Right forelimb (tissue), 1 donor: ENCODE data around the gene PLPP4.
"Not testable (repeated sequence)": the region's sequence is repeated elsewhere in the genome, so short reads cannot be mapped to it uniquely, and the experiment has no call there.

Source experiments
- DNase-seq: peaks from one replicate; pipeline ENCODE4 v3.0.0-alpha.2; 2018

The PLPP4 gene

DNA sequence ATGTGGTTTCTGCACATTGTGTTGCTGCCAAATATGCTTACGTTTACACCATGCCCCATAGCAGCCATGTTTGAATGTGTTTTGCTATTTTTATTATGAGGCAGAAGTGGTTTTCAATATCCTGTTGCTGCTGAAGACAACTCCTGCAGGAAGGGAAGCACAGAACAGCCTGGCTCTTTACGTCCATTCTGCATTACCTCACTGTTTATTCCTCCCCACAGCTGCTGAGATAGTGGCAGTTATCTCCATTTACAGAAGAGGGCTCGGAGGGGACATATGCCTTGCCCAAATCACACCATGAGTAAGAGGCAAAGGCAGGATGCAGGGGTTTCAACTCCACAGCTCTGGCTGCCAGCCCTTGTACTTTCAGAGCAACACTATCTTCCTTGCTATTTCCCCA lies 35.3 kb downstream of the PLPP4 start:
- DNase-seq = no peak

DNA sequence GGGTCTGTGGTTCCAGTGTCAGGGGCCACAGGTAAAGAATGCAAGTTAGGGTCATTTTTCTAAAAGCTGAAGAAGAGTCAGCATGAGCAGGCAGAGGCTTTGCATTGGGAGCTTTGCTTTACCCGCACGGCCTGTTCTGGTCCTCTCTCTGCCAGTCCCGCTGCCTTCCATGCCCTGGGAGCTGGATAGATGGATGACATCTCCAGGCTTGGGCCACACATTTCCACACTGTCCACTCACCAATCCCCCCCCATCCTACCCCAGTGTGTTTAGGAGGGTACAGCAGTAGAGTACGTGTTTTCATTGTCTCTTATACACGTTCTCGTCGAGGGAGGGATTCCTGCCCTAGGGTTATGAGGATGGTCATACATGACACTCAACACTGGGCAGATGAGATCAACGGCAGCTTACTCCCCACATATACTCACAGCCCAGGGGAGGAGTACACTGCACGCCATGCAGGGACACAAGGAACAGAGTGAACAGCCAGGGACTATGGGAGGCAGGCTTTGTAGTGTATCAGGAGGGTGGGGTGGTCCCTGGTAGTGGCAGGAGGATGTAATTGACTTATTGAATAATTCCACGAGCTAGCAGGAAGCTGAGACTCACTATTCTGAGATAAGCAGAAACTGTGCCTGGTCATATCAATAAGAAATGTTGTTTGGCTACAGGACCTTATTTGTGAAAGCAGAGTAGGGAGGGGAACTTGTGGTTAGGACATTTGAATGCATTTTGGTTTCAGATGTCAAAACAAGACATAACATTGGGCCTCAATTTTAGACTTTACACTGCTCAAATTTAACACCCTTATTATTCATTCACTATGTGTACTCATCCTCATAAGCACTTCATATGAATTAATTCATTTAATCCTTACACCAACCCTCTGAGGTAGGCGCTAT lies 36.6 kb downstream of the PLPP4 start:
- DNase-seq = no peak

DNA sequence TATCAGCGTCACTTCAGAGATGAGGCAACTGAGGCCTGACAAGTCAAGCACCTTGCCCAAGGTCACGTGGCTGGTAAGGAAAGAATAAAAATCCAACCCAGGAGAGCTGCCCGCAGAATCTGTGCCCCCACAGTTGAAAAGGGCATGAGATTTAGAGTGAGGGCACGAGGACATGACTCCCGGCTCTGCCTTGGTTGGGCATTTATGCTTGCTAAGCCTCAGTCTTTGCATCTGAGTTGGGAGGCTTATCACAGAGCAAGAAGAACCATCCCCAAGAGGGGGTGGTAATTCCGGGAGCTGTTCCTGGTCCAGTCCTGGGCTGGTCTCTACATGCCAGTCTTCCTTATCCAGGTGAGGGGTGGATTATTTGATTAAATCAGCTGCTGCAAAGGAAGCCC lies 37.3 kb downstream of the PLPP4 start:
- no peak for DNase-seq

DNA sequence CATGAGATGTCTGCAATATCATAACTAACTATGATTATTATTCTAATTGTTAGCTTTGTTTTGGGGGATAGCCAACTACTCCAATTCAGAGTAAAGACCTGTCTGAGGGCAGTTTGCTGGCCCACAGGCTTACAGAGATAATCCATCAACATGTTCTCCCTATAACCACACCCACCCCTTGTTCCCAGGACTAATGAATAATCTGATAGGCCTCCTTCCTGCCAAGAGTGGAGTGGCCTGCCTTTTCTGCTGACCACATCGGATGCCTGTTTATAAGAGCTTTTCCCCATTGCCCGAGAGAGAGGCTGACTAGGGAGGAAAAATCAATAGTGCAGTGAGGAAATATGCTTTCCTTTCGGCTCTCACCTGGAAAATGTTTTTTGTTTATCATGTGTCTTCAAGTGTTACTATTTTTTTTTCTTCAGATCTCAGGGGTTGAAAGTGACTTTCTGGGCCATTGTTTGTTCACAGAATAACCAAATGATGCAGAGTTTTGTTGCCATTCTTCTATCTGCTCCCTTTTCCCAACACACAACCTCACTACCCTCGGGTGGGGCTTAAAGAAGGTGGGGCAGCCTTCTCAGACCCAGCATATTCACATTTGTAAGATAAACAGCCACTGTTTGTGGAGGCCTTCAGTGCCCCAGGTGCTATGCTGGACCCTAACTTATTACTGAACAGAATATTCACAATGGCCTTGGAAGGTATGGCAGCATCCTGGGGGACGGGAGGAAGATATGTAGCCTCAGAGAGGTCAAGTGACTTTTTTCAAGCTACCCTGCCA lies 38.4 kb downstream of the PLPP4 start:
- no peak for DNase-seq

DNA sequence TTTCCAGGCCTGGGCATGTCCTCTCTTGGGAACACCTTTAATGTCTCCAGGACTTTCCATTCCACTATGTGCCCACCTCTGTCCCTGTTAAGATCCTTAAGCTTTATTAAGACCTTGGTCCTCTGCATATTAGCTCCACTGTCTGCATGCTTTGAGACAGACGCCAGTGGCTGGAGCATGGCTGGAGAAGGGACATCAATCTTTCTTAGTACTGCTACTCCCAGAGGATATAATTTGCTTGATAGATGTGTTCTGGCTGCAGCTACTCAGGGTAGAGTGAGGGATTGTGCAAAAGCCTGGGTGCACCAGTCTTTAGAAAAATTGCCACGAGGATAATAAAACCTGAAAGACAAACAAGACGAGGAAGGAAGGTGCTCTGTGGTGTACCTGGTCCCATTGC lies 42.9 kb downstream of the PLPP4 start:
- no peak for DNase-seq

DNA sequence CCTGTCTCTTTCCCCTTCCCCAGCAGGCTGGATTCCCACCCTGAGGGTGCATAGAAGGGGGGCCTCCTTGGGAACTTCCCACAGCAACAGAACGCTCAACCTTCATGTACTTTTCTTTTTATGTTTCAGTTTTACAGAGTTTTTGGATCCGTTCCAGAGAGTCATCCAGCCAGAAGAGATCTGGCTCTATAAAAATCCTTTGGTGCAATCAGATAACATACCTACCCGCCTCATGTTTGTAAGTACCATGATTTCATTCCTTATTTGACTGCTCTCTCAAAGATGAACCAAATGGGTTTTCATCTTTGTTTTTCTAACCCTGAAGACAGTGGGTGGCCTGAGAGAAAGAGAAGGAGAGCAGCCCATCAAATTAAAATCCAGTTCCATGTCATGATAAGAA lies 46.7 kb downstream of the PLPP4 start:
- DNase-seq = no peak

DNA sequence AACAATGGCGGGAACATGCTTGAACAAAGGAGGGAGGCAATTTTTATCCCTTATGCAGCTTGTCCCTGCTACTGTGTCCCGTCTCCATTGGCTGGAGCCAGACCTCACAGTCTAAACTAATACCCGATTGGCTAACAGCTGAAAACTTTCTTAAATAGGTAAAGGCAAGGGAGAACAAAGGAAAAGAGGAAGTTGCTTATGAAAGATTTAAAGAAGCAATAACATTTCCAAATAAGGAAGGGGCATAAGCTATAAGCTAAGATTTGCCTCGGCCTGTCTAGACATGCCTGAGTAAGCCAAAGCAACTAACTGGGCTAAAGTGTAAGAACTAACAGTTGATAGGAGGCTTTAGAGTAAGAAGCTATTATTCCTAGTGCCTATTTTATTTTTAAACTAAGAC lies 47.2 kb downstream of the PLPP4 start:
- DNase-seq = not testable (repeated sequence)

DNA sequence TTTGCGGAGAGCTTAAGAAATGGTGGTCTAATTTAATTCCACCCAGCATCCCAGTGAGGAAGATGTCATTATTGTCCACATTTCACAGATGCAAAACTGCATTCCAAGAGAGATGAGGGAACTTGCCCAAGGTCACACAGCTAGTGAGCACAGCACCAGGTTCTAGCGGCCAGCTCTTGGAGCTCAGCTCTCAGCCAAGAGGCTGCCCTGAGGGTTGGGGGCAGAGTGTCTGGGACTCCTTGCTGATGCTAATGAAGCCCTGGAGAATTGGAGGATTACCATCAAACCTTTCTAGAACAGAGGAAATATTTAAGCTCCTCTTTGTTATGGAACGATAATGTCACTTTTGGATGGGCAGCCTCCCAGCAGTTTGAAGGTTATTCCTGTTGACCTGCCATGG lies 48.0 kb downstream of the PLPP4 start:
- no peak for DNase-seq

DNA sequence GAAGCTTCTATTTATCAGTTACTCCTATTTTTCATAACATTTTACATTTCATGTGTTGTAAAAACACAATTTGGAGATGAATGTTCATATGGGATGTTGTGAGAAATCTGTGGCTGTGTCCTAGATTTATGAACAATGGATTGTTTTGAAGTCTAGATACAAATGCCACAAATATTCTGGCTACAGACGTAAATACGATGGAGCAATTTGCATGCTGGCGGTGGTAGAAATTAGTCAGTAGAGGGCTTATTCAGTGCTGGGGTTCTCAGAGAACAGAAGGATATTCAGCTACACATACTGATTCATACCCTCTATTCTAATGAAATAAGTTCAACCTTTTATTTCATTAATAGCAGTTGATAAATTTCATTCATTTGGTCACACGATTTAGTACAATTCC lies 48.8 kb downstream of the PLPP4 start:
- no peak for DNase-seq

DNA sequence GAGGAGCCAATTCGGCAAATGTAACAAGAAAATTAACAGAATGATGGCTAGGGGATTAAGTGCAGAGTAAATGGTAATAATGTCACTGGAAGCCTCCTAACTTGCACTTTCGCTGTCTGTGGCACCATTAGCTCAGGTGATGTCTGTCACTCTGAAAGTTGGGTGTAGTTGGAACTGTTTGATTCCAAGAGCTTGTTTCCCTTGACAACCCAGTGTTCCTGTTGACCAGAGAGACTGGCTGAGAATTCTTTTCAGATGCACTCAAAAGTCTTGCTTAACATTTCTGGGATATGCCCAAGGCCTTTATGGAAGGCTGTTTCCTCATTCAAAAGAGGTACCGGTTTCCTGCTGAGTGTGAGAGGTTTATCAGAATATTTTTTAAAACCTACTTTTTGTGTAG lies 49.6 kb downstream of the PLPP4 start:
- DNase-seq = no peak

DNA sequence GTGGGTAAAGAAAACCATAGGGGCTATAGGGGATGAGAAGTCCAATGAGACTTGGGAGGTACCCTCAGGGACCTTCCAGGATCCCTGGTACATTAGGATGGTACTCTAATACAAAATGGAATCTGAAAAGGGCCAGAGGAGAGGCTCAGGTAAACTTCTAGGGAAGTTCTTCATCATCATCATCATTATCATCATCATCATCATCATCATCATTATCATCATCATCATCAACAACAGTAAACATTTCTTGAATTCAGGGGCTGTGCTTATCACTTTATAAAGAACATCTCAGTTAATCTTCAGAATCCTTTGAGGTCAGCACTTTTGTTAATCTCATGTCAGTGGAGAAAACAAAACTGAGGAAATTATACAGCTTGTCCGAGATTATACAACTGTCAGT lies 50.1 kb downstream of the PLPP4 start:
- DNase-seq = no peak

DNA sequence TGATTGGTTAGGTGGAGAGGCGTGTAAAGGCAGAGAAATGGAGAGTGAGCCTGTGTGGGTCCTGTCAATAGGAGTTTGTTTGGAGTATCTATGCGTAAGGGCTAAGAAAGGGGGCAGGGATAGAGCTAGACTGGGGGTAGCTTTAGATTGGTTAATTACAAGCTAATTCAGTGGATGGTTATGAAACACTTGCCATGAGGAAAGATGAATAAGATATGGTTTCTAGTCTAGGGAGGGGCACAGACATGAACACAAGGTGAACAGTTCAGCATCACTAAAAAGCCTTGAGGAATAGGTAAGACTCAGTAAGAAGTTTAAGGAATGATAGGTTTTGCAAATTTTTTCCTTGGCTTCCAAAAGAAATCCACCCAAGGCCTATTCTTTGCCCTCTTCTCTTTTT lies 50.6 kb downstream of the PLPP4 start:
- DNase-seq = no peak

DNA sequence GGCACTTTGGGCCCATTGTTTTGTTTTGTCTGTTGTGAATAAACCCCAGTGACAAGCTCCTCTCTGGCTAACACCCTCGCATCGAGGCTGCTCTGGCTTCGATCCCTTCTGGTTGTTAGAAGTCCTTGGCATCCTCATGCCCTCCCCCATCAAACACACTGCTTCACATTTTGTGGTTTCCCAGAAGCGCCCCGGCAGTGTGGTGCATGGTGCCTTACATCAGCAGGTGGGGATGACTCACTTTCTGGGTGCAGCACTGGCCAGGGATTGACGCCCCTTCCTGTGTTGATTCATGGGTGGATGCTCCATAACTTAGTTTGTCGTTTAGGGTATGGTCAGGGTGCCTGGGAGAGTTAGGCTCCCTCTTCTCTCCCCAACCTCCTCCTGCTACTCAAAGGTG lies 51.4 kb downstream of the PLPP4 start:
- no peak for DNase-seq

DNA sequence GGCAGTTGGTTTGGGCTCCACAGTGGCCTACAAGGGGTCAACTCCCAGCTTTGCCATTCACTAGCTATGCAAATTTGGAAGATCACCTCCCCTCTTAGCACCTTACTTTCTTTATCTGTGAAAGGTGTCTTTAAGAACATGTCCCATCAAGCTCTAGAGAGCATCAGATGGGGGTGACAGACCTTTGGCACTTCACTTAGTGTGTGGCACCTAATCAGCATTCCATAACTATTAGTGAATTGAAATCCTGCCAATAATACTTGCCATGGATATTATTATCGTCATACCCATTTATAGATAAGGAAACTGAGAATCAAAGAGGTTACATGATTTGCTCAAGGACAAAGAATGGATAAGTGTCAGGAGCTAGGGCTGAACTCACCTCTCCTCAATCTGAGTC lies 51.9 kb downstream of the PLPP4 start:
- no peak for DNase-seq

DNA sequence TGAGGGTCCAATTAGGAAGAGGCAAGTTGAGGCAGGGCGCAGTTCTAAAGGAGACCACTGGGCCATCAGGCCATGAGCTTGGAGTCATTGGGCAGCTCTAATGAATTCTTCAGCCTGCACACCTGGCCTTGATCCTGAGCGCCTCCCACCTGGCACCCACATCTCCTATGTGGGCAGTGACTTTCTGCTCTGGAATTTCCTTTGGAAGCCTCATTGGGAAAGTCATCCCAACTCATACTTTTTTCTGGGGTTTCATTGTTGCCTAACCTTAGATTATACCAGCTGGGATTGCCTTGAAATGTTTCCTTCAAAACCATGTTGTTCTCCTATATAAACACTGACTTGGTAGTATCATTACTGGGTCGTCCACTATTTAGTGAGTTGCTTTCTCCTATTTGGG lies 54.1 kb downstream of the PLPP4 start:
- DNase-seq = no peak

DNA sequence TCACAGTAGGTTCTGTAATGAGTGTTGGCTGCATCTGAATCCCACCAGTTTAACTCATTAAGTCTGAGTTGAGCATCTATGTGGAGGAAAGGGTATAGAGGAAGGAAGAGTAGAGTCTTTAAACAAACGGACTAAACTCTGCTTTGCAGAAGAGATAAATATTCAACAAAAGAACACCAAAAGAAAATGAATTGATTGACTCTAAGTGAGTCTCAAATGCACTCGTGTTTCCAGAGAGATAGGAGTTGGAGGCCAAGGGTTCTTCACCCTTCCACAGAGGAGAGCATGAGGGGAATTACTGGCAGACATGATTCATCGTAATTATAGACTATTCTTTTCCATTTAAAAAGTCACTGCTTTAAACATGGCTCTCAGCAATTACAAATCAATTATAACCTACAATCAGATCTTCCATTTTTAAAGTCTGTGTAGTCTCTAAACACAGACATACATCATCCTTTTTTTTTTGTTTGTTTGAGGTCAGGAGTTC lies 56.3 kb downstream of the PLPP4 start:
- DNase-seq = no peak

DNA sequence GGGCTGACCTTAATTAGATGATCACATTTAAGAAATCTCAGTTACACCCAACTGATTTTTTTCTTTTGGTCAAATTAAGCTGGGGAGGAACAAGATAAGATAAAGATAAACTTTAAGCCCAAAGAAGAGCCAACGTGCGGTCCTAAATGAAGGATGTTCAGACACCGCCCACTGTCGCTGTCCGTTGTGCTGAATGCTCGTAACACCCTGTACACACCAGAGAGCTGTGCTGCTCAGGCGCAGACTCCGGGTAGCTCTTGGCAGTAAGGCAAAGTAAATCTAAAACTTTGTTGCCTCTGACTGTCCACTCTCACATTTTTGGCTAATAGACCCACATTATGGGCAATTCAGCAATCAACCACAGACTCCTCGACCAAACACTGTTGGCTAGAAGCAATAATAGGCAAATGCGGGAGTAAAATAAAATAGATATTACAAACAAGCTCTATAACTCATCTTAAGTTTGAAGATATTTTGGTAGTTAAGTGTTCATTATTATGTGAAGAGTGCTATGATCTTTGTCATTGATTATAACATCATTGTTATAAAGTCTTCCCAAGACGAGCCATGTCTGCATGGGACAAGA lies 57.1 kb downstream of the PLPP4 start:
- DNase-seq = peak; percentile 74

DNA sequence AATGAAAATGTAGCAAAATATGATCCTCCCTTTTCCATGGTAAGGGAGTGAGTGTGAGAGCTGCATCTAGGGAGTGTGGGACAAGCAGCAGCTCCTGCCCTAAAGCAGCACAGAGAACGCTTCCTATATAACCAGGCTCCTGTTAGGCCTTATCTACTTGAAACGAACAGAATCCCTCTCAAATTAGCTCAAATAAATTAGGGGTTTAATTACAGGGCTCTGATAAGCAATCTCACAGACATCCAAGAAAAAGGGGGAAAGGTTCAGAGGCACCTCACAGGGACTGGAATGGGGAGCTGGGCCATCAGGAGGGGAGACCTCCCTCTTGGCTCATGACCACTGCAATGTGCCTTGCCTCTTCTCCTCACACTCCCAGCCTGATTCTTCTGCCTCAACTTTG lies 57.9 kb downstream of the PLPP4 start:
- DNase-seq = no peak

DNA sequence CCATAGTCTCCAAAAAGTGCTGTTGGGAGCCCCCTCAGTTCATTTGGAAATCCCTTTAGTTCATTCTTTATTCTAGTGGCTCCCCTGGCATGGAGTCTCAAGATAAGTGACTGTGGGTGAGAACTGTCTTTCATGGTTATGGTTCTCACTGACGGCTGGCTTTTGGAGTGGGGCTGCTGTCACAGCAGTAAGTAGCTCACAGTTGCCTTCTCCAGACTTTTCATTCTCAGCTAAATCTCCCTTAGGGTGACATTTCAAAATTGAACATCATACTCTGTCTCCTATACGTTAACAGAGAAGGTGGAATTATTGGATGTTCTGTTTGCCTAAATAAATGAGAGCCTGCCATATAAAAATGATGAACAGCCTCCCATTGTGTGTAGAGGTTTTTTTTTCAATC lies 58.7 kb downstream of the PLPP4 start:
- DNase-seq = no peak

DNA sequence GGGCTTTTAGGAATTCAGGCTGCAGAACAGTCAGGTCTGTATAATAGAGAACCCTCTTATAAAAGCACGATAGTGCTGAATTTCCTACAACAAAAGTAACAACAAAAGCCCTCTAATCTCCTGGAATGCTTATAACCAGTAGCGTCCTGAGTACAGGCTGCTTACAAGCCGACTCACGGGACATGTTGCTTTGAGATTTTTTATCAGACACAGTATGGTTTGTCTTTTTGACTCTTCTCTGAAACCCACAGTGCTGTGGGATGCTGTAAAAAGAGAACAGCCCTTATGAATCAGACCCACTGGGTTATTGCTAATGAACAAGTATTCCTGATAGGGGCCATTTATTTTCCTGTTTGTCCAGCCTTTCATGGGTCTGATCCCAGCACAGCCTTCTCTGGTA lies 59.4 kb downstream of the PLPP4 start:
- no peak for DNase-seq

DNA sequence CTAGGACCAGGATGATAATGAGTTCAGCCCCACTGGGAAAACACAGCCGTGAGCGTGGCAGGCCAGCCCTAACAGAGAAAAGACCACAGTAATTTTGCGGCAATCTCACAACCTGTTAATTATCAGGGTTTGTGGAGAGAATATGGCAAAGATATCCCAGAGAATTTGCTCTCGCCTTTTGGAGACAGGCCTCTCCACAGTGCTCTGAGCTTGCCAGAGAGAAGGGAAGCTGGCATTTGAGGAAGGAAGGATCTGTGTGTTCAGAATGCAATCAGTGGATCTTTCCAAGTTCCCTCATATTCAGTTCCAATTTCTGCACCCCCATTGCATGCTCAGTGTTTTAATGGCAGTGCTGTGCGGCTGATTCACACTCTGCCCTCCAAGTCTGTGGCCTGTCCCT lies 60.2 kb downstream of the PLPP4 start:
- no peak for DNase-seq

DNA sequence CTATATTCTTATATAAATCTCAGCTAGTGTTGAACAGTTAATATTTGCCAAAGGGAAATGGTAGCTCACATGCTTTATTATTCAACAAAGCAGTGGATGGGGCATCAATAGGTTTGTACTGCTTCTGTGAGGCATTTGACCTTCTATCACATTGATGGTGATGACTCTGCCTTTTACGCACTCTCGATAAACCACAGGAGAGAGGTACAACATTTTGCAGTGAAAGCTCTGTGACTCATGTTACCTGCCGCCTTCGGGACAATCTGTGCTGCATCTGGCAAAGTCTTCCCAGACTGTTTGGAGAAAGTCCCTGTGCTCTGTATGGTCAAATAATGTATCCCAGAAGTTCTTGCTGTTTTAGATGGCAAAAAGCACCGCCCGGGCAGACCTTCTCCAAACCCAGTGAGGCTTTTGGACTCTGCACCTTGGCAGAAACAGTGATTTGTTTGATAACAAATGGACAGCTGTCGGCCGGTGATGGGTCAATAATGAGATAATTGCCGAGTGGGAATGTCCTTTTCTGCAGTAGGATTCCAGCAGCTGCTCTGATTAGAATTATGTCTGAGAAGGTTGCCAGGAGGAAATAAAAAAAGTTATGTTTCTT lies 61.0 kb downstream of the PLPP4 start:
- no peak for DNase-seq

DNA sequence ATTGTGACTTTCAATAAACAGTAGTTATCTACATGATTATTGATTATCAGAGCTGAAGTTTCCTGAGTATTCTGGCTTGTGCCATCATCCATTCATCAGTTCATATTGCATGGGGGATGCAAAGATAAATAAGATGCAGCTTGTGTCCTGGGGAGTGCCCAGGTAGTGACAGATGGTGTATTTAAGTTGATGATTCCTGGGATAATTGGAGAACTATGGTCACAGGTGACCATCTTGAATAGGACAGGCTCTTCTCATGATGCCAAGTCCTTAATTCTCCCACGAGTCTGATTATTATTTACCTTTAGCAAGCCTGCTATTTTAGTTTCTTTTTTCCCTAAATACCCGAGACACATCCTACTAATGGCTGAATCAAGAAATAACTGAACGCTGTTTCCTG lies 64.9 kb downstream of the PLPP4 start:
- no peak for DNase-seq
